DMS 273 (cell line): ENCODE measurements around the gene TSPAN1.
A peak's percentile ranks its signal among the peaks of the same experiment; 100 is the strongest.

Experiments used
- DNase-seq: peaks from one replicate; lab custom pipeline; 2025; ENCODE audit not compliant: unreplicated experiment; lab: John Stamatoyannopoulos, UW

Gene TSPAN1

DNA sequence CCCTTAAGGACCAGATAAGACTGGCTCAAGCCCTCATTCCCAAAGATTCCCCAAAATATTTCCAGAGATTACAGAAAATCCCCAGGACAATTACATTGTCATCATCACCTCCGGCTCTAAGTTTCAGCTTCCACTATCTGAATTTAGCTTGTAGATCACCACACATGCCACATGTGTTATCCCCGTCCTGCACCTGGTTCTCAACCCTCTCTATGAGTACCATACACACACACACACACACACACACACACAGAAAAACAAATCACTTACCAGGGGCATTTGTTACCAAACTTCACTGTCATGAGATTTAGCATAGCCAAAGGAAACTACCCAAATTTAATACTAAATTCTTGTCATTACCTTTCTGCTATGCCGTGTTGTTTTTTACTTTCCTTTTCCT is 15.4 kb upstream of the TSPAN1 start:
- DNase-seq = no peak

GRCh38 chr1:46160212-46160611 is 14.7 kb upstream of the TSPAN1 start:
- DNase-seq = no peak

GRCh38 chr1:46166521-46167462 is 8.1 kb upstream of the TSPAN1 start:
- peak; percentile 38 for DNase-seq

DNA sequence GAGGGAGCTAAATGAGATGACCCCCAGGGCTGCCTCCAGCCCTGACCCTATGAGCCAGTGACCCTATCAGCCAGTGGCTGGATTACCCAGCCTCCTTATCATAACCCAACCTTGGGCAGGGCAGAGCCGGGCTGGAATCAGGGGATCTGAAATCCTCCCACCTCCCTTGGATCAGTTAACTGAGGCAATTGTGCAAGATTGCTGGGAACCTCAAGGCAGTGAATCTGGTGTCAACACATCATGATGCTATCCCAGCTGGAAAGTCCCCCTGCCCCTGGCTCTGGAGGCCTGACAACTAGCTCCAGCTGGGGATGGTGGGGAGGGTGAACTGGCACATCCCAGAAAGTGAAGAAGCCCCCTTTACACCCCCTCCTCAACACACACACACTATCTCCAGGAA is 6.4 kb upstream of the TSPAN1 start:
- DNase-seq = no peak

DNA sequence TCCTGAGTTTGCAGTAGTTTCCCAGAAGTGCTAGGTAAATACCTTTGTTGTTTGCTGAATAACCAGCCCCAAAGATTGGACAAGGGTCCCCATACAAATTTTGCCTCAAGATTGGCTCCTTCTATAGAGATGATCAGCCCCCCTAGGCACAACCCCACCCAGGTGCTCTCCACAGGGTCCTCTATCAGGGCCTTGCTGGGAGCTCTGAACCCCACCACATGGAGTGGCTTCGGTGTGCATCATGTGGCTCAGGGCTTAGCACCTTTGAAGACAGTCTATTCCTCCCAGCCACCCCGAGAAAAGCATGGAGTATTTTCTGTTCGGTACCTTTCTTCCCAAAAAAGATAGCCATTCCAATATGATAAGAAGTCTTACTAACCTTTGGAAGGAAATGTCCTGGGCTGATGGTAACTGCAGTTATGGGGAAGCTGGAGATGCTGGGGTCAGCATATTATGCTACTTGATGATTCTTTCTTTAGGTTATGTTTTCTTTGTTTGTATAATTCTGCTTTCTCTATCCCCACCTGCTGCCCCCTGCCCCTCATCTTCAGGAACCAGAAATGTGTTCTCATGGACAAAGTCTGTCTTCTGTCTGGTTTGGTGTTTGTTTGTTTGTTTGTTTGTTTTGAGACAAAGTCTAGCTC is 5.0 kb upstream of the TSPAN1 start:
- DNase-seq = no peak

DNA sequence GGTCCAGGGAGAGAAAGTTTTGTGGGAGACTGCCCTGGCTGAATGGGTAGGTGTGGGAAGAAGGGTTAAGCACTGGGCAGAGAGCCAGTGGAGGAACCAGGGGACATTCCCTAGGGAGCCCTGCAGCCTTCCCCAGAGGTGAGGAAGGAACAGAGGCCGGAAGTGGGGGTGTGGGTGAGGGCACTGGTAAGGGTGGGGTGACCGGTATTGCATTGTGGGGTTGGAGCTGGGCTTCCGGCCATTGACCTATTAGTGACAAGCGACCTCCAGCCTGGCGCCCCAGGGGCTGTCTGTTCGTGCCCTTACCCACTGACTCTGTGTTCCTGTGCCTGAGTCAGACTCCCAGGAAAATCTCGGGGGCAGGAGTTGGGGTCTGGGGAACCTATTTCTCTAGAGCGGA is 3.5 kb upstream of the TSPAN1 start:
- DNase-seq = no peak

DNA sequence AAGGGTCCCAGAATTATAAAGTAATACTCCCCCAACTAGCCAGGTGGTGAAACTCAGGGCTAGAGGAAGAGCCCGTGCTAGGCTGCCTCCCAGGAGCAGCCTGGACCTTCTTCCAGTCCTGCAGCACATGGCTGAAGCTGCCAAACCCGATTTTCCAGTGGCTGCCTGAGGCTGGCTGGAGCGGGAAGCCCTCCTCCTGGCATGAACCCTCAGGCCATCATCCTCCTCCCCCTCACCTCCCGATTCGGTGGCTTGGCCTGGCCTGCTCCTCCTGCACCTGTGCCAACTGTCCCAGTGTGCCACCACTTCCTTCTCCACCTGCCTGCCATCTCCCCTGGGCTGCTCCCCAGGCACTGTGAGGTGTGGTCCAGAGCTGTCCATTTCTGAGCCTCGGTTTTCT is 3.0 kb upstream of the TSPAN1 start:
- peak; percentile 26 for DNase-seq

GRCh38 chr1:46172321-46172720 is 2.6 kb upstream of the TSPAN1 start:
- DNase-seq = no peak

DNA sequence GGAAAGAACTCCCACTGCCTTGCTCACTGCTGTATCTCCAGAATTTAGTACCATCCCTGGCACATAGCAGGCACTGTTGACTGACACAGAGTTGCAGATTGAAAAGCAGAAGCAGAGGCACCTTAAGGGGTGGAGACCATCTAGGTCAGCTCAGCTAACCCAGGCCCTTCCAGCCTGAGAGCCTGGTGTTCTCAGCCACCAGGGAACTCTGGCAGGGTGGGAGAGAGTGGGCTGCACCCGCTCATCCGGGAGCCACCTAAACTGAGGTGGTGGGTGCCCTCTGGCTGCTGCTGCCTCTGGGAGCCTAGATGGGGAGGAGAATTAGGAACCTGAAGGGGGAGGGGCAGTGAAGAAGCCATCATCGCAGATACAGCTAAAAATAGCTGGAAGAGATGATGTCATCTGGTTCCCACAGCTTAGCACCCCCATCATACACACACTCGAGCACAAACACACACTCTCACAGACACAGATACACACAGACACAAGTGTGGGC is 1.5 kb upstream of the TSPAN1 start:
- peak; percentile 29 for DNase-seq

- no peak for DNase-seq
Measured at GRCh38 chr1:46175243-46175642, 356 bp downstream of the TSPAN1 start.

DNA sequence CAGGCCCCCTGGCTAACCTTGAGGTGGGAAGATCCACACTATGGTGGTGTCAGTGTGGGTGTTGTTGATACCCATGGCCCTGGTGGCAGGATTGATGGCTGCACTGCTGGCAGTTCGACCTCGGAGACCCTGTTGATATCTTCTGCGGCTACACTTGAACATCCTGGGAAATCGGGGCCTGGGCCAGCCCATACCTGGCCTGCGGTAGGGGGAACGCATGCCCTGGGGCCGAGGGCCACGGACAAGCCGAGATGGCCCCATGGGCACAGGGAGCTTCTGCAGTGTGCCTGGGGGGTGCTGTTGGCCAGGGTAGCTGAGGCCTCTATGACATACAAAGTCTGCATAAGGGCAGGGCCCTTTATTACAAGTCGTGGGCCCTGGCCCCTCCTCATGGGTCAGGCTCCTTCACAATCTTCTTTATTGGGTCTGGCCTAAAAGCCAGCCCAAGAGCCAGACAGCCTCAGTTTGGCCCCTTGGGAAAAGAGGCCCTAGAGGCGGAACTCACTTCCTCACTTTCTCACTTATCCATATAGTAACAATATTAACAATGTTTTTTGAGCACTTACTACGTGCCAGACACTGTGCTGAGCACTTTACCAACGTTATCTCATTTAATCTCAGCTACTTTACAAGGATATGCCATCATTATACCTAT is 1.5 kb downstream of the TSPAN1 start, which contains the start of gene P3R3URF:
P3R3URF (minus strand) TSS at position 278 of the 655 bp plus-strand sequence; CDS start at position 261, 17 bp downstream.
- DNase-seq = no peak

GRCh38 chr1:46179138-46180081 is 4.5 kb downstream of the TSPAN1 start:
- DNase-seq = peak; percentile 96

DNA sequence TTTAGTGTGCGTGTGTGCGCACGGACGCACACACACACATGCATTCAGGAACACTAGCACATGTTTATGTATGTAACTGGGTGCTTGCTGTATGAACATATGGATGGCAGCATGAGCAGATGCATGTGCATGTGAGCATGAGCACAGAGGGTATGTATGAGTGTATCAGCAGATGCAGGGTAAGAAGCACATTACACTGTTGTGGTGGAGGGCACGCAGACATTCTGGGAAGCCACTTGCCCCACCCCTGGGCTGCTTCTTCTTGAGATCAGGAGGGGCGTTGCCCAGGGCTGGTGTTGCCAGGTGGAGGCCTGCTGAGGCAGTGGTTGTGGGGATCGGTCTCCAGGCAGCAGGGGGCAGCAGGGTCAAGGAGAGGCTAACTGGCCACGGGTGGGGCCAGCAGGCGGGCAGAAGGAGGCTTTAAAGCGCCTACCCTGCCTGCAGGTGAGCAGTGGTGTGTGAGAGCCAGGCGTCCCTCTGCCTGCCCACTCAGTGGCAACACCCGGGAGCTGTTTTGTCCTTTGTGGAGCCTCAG is 5.3 kb downstream of the TSPAN1 start:
- peak; percentile 90 for DNase-seq

DNA sequence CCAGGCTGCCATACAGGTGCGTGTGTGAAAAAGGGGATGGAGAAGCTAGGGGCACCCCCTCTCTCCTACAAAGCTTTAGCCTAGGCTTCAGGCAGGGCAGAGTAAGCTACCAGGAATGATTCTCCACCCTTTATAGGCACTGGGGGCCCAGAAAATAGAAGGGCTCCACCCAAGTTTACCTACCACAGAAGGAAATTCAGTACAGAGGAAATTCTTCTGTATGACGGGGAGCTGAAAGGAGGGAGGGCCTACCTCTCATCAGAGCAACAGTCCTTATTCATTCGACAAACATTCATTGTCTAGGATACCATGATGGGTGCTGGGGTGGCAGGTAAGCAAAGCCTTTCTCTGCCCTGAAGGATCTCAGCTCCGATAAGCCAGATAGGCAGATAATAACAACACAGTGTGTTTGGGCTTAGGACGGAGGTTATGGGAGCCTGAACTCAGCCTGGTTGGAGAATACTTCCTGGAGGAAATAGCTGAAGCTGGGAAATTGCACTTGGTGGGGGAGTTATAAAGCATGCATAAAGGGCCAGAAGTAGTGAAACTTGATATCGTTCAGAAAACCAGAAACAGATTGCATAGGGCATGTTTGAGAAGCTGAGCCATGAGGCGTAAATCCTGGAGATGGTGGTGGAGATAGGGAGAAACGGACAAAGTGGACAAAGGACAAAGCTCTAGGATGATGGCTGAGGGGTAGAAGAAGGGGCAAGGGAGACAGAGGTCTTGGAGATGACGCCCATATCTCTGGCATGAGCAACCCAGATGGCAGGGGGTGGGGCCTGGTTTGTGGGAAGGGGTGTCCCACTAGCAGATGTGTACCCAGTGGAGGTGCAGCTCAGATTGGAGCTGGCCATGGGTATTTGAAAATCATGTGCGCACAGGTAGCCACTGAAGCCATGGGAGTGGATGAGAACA is 6.7 kb downstream of the TSPAN1 start:
- DNase-seq = peak; percentile 87

DNA sequence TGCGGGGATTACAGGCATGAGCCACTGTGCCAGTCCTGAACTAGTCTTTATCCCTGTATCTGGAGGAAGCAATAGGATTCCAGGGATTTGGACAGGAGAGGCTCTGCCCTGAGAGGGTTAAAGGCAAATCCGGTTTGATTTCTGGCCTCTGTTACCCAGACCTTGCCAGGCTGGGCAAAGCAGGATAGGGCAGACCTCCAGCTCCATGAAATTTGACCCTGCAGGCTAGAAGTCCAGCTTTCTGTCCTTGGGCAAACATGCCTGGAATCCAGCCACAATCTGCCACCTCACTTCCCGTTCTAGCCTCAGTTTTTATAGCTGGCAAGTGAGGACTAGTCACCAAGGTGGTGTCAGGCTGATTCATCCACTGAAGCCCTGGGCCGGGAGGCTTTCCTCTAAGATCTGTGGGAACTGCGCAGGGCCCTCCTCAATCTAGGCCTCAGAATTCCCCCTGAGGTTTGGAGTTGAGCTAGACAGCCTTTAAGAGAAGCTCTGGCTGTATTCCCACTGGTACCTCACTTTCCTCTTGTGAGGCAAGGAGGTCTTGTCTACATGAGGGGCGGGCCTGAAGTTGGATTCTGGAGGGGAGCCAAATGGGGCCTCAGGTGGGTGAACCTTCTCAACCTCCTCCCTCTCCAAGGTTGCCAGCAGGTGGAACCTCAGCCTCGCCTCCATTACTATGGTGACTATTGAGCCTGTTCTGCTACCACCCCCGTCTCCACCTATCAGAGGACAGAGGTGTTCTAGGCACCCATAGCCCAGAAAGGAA is 8.4 kb downstream of the TSPAN1 start:
- DNase-seq = peak; percentile 91

DNA sequence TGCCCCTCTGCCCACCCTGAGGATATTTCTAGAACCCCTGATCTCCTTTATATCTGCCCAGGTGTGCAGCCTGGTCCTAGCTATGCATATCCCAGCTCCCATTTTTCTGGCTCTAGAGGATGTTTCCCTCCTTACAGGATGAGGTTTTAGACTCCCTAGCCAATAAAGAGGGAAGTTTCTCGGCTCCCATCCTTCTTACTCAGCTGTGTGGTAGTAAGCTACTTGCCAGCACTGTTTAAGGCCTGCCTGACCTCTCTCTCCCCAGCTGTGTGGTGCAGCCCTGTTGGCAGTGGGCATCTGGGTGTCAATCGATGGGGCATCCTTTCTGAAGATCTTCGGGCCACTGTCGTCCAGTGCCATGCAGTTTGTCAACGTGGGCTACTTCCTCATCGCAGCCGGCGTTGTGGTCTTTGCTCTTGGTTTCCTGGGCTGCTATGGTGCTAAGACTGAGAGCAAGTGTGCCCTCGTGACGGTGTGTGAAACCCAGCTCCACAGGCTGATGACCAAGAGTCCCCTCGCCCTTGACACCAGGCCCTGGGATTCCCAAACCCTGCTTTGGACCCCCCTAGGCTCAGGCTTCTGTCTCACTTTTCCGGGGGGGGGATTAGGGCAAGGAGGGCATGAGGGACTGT is 9.2 kb downstream of the TSPAN1 start:
- DNase-seq = no peak

DNA sequence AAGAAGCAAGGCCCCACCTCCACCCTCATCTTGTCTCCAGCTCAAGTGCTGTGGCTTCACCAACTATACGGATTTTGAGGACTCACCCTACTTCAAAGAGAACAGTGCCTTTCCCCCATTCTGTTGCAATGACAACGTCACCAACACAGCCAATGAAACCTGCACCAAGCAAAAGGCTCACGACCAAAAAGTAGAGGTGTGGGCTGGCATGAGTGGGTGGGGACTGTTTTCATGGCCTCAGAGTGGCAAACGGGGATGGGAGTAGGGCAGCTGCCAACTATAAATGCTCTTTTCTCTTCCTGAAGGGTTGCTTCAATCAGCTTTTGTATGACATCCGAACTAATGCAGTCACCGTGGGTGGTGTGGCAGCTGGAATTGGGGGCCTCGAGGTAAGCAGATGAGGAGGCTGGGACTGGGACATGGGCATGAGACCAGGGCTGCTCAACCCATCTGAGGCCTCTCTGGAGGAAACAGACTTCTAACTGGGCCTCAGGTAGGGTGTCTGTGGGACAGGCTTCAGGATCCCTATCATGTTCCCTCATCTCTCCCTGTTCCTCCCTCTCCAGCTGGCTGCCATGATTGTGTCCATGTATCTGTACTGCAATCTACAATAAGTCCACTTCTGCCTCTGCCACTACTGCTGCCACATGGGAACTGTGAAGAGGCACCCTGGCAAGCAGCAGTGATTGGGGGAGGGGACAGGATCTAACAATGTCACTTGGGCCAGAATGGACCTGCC is 10.2 kb downstream of the TSPAN1 start:
- DNase-seq = no peak
